22Rv1 (cell line): ENCODE measurements around the gene ARPC2.

Experiments used
- CTCF ChIP-seq: fragments of 450-650 bp; IDR thresholded peaks from 2 replicates; pipeline ENCODE4 v1.5.1; 2017; ENCODE audit warnings: mild to moderate bottlenecking
- ZFX ChIP-seq: fragments of 450-650 bp; IDR thresholded peaks from 2 replicates; pipeline ENCODE4 v1.6.1; 2017; ENCODE audit warnings: antibody characterized with exemption, borderline replicate concordance

- no peak for TF ChIP-seq CTCF
- no peak for TF ChIP-seq ZFX
Measured at GRCh38 chr2:218238887-218239286, 21.9 kb downstream of the ARPC2 start.
